Stimulated activated CD8-positive, alpha-beta memory T cell treated with anti-CD3 and anti-CD28 coated beads, Interleukin-2, amount 100 ng/mL, for 48 hours (primary cell): ENCODE data around the gene MAP3K12.
"Not testable (repeated sequence)": the region's sequence is repeated elsewhere in the genome, so short reads cannot be mapped to it uniquely, and the experiment has no call there.

ENCODE experiments used
- DNase-seq, 2 donors: peaks; one replicate each; pipeline ENCODE4 v3.0.0-alpha.2; 2020; ENCODE audit warnings: low read depth in 2 of 2

MAP3K12 gene

GRCh38 chr12:53493610-53494391 lies 5.5 kb downstream of the MAP3K12 start:
- DNase-seq: no peak

- DNase-seq: peak; percentile 77 to 82
Measured at GRCh38 chr12:53492830-53493609, 6.2 kb downstream of the MAP3K12 start.

GRCh38 chr12:53492188-53492587 lies 7.1 kb downstream of the MAP3K12 start:
- no peak for DNase-seq

GRCh38 chr12:53489242-53489864 lies 9.9 kb downstream of the MAP3K12 start:
- no peak for DNase-seq

- DNase-seq: no peak
Measured at GRCh38 chr12:53486736-53487487, 12.3 kb downstream of the MAP3K12 start.

GRCh38 chr12:53485955-53486735 lies 13.1 kb downstream of the MAP3K12 start:
- DNase-seq: no peak

- DNase-seq: no peak
Measured at GRCh38 chr12:53484686-53485575, 14.3 kb downstream of the MAP3K12 start.

- no peak for DNase-seq
Measured at GRCh38 chr12:53483979-53484377, 15.3 kb downstream of the MAP3K12 start.

GRCh38 chr12:53483225-53483978 lies 15.9 kb downstream of the MAP3K12 start:
- DNase-seq: no peak

GRCh38 chr12:53482626-53483168 lies 16.6 kb downstream of the MAP3K12 start:
- no peak for DNase-seq

GRCh38 chr12:53481939-53482586 lies 17.2 kb downstream of the MAP3K12 start:
- no peak for DNase-seq

GRCh38 chr12:53481458-53481857 lies 17.8 kb downstream of the MAP3K12 start:
- not testable (repeated sequence) for DNase-seq

GRCh38 chr12:53480491-53481442 lies 18.5 kb downstream of the MAP3K12 start:
- no peak for DNase-seq

- no peak for DNase-seq
Measured at GRCh38 chr12:53479331-53479730, 19.9 kb downstream of the MAP3K12 start.

GRCh38 chr12:53478865-53479264 lies 20.4 kb downstream of the MAP3K12 start:
- DNase-seq: no peak

GRCh38 chr12:53476769-53477209 lies 22.5 kb downstream of the MAP3K12 start:
- no peak for DNase-seq

GRCh38 chr12:53474819-53475218 lies 24.4 kb downstream of the MAP3K12 start:
- no peak for DNase-seq
